ENCODE results near the gene WWC2.

DNA sequence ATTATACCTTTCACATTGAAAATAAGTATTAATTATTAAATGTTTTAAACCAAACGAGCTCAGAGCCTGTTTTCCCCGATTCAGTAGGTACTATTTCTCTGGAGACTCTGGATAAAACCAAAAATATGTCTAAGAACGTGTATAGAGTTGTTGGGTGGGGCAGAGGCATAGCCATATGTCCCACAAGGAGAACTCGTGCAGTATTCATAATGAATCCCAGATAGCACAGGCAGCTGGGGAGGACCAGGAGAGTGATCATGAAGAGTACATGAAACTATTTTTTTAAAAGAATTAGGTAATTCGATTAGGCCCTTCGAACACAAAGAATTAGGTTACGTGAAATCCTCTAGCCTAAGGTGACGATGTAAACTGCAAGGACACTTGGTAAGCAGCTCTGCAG, 145.0 kb downstream of the WWC2 start:
- TF ChIP-seq, protein P1, sequence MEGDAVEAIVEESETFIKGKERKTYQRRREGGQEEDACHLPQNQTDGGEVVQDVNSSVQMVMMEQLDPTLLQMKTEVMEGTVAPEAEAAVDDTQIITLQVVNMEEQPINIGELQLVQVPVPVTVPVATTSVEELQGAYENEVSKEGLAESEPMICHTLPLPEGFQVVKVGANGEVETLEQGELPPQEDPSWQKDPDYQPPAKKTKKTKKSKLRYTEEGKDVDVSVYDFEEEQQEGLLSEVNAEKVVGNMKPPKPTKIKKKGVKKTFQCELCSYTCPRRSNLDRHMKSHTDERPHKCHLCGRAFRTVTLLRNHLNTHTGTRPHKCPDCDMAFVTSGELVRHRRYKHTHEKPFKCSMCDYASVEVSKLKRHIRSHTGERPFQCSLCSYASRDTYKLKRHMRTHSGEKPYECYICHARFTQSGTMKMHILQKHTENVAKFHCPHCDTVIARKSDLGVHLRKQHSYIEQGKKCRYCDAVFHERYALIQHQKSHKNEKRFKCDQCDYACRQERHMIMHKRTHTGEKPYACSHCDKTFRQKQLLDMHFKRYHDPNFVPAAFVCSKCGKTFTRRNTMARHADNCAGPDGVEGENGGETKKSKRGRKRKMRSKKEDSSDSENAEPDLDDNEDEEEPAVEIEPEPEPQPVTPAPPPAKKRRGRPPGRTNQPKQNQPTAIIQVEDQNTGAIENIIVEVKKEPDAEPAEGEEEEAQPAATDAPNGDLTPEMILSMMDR (IDR thresholded peaks at IDR 0.05; ENCODE audit: borderline replicate concordance, extremely low read depth, low read length, poor library complexity, severe bottlenecking), result no peak
- no peak for TF ChIP-seq EZH2 (IDR thresholded peaks at IDR 0.05; ENCODE audit: borderline replicate concordance, low read depth, low read length, severe bottlenecking)
